OCI-LY3 (cell line): ENCODE measurements around the gene RBM4B.

Experiments used
- H2AFZ ChIP-seq: fragments of 200-600, 300-600 bp; shearing (Covaris generic); 2 replicates; pipeline ENCODE4 v1.6.0; 2014; ENCODE audit warnings: antibody characterized with exemption, low read depth, low read length
- H3K27ac ChIP-seq: fragments of 200-600, 300-600 bp; sonication (generic); 2 replicates; pipeline ENCODE4 v1.5.1; 2014; ENCODE audit warnings: mild to moderate bottlenecking, low read length, moderate library complexity, mixed read lengths
- H3K27me3 ChIP-seq: fragments of 200-600, 300-600 bp; sonication (generic); 2 replicates; pipeline ENCODE4 v1.6.1; 2014; ENCODE audit warnings: low read depth, low read length, mixed read lengths
- H3K36me3 ChIP-seq: fragments of 200-600, 300-600 bp; sonication (generic); replicated peaks from 2 replicates; pipeline ENCODE3; 2014; ENCODE audit warnings: low read depth, low read length, mixed read lengths
- H3K4me1 ChIP-seq: fragments of 300-600, 200-600 bp; sonication (generic); 2 replicates; pipeline ENCODE4 v1.6.1; 2014; ENCODE audit warnings: low read length, mixed read lengths
- H3K4me2 ChIP-seq: fragments of 200-600, 300-600 bp; sonication (generic); 2 replicates; pipeline ENCODE4 v1.6.1; 2014; ENCODE audit warnings: low read length, mixed read lengths
- H3K4me3 ChIP-seq: fragments of 300-600, 200-600 bp; sonication (generic); 2 replicates; pipeline ENCODE4 v1.5.1; 2014; ENCODE audit warnings: antibody characterized with exemption, mild to moderate bottlenecking, low read length, moderate library complexity
- H3K79me2 ChIP-seq: fragments of 300-600, 200-600 bp; shearing (Covaris generic); 2 replicates; pipeline ENCODE4 v1.6.1; 2014; ENCODE audit warnings: mild to moderate bottlenecking, low read length, mixed read lengths
- H3K9ac ChIP-seq: fragments of 300-600, 200-600 bp; shearing (Covaris generic); 2 replicates; pipeline ENCODE4 v1.6.0; 2014; ENCODE audit warnings: mild to moderate bottlenecking, low read length, moderate library complexity
- H3K9me3 ChIP-seq: fragments of 200-600, 300-600 bp; shearing (Covaris generic); 2 replicates; pipeline ENCODE4 v1.6.1; 2014; ENCODE audit warnings: low read length, mixed read lengths; ENCODE audit not compliant: insufficient read depth
- H4K20me1 ChIP-seq: fragments of 200-600, 300-600 bp; sonication (generic); 2 replicates; pipeline ENCODE4 v1.6.1; 2016; ENCODE audit warnings: low read length, mixed read lengths; ENCODE audit not compliant: insufficient read depth
- EZH2phosphoT487 ChIP-seq: fragments of 200-600 bp; shearing (Covaris generic); IDR thresholded peaks from 2 replicates; pipeline ENCODE4 v1.6.1; 2018; ENCODE audit warnings: antibody characterized with exemption, mixed run types, low read depth
- TF ChIP-seq, protein P1 (sequence below): fragments of 200-600, 300-600 bp; sonication (generic); IDR thresholded peaks from 2 replicates; pipeline ENCODE4 v1.5.1; 2014; ENCODE audit warnings: antibody characterized with exemption, low read length, low read depth

RBM4B gene

DNA sequence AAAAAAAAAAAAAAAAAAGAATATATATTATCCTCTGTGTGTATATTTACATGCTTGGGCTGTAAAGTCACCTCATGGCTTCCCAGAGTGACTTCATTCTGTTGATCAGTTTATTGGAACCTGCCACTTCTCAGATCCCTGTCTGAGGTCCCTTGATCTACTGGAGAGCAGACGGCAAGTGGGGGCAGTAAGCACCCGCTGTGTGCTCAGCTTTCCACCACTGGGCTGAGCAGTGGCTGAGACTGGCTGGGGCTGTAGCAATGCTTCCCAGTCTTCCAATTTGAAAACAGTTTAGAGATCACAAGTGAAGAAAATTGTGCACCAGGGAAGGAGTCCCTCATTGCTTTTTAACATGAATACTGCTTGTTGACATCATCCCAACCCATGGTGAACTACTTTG, 6.9 kb upstream of the RBM4B start:
- no peaks in the 10 kb centered on the region for H3K4me1 ChIP-seq
- H3K27ac ChIP-seq, result no peak overlapping the region
- H3K4me2 ChIP-seq, result no peak overlapping the region
- H3K9ac ChIP-seq, result no peak overlapping the region
- no peak overlapping the region for H2AFZ ChIP-seq
- no peaks in the 10 kb centered on the region for H3K27me3 ChIP-seq
- H3K4me3 ChIP-seq, result no peak overlapping the region
- H4K20me1 ChIP-seq, result no peaks in the 10 kb centered on the region
- TF ChIP-seq, protein P1, sequence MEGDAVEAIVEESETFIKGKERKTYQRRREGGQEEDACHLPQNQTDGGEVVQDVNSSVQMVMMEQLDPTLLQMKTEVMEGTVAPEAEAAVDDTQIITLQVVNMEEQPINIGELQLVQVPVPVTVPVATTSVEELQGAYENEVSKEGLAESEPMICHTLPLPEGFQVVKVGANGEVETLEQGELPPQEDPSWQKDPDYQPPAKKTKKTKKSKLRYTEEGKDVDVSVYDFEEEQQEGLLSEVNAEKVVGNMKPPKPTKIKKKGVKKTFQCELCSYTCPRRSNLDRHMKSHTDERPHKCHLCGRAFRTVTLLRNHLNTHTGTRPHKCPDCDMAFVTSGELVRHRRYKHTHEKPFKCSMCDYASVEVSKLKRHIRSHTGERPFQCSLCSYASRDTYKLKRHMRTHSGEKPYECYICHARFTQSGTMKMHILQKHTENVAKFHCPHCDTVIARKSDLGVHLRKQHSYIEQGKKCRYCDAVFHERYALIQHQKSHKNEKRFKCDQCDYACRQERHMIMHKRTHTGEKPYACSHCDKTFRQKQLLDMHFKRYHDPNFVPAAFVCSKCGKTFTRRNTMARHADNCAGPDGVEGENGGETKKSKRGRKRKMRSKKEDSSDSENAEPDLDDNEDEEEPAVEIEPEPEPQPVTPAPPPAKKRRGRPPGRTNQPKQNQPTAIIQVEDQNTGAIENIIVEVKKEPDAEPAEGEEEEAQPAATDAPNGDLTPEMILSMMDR, result no peak
- TF ChIP-seq EZH2phosphoT487, result no peak
- H3K9me3 ChIP-seq, result no peaks in the 10 kb centered on the region
- no peaks in the 10 kb centered on the region for H3K79me2 ChIP-seq
- H3K36me3 ChIP-seq, result peaks cover 22% of the 10 kb centered on the region

DNA sequence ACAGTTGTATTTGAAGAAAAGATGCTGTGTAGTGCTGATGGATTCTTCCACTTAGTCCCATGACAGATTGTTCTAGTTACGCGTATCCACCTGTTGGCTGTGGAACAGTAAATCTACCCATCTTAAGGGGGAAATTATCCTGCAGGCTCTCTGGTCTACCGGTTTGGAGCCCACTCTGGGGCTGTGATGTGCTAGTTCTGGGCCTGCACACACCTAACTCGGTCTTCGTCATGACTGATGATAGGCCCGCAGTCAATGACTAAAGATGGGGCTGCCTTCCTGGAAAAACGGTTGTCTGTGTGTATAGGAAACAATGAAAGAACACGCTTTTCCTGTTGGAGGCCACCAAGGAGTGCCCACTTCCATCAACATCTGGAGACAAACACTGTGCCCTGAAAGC, 6.2 kb upstream of the RBM4B start:
- H3K9me3 ChIP-seq, result no peaks in the 10 kb centered on the region
- H3K4me2 ChIP-seq, result no peak overlapping the region
- H3K27ac ChIP-seq, result no peak overlapping the region
- H3K36me3 ChIP-seq, result peaks cover 22% of the 10 kb centered on the region
- no peaks in the 10 kb centered on the region for H4K20me1 ChIP-seq
- H3K27me3 ChIP-seq, result no peaks in the 10 kb centered on the region
- TF ChIP-seq EZH2phosphoT487, result no peak
- TF ChIP-seq, protein P1, result no peak
- H3K79me2 ChIP-seq, result no peaks in the 10 kb centered on the region
- H3K4me1 ChIP-seq, result peaks cover 1% of the 10 kb centered on the region; the same call in 1 of the 2 replicates
- H2AFZ ChIP-seq, result no peak overlapping the region
- no peak overlapping the region for H3K4me3 ChIP-seq
- no peak overlapping the region for H3K9ac ChIP-seq

DNA sequence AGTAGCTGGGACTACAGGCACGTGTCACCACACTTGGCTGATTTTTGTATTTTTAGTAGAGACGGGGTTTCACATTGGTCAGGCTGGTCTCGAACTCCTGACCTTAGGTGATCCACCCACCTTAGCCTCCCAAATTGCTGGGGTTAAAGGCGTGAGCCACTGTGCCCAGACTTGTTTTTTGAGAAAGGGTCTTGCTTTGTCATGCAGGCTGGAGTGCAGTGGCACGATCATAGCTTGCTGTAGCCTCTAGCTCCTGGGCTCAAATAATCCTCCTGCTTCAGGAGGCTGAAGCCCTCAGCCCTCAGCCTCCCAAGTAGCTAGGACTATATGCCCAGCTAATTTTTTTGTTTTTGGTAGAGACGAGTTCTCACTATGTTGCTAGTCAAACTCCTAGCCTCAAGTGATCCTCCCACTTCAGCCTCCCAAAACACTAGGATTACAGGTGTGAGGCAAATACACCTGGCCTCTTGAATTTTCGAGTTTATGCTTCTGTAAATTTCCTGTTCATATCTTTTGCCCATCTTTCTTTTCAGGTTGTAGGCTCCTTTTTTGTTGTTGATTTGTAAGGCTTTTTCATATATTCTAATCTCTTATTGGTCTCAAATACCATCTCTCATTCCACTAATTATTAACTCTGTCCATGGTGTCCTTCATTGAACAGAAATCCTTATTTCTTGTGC, 3.4 kb upstream of the RBM4B start:
- TF ChIP-seq, protein P1, result no peak
- no peak for TF ChIP-seq EZH2phosphoT487
- Histone ChIP-seq H3K27me3 (no peaks in the 10 kb centered on the region), H3K4me2 (no peak overlapping the region)

DNA sequence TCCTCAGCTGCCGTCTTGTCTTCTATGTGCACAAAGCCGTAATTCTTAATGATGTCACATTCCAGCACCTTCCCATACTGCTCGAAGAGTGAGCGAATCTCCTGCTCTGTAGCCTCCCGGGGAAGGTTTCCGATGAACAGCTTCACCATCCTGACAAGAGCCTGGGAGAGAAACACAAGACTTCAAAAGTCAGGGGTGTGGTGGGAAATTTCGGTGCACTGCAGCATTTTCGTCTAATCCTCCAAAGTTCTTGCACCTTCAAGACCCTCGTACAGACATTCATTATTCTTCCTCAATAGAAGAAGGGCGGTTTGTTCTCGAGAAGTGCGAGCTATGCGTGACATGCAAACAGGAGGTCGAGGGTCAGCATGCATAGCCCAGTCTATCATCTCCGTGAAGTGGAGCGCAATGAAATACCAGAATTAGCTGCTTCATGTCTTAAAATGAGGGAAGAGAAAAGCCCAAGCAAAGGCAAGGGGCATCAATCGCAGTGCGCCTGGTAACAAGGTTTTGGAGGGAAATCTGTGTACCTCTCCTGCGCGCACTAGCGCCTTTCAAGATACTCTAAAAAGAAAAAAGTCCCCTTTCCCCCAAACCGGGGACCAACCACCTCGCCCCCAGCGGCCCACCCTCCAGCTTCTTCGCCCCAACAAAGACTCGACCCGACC, 622 bp downstream of the RBM4B start:
- peak overlapping the region; percentile 85 for H3K27ac ChIP-seq
- peaks cover 46% of the 10 kb centered on the region for H3K79me2 ChIP-seq
- H3K27me3 ChIP-seq, result no peaks in the 10 kb centered on the region
- H4K20me1 ChIP-seq, result peaks cover 7% of the 10 kb centered on the region; the same call in 1 of the 2 replicates
- peak overlapping the region; percentile 76 for H3K9ac ChIP-seq
- peaks cover 17% of the 10 kb centered on the region for H3K36me3 ChIP-seq
- H3K4me3 ChIP-seq, result peak overlapping the region; percentile 78
- TF ChIP-seq, protein P1, result no peak
- TF ChIP-seq EZH2phosphoT487, result no peak
- H3K9me3 ChIP-seq, result no peaks in the 10 kb centered on the region
- H3K4me1 ChIP-seq, result peaks cover 24% of the 10 kb centered on the region
- peak overlapping the region; percentile 52; the same call in 1 of the 2 replicates for H2AFZ ChIP-seq
- H3K4me2 ChIP-seq, result peak overlapping the region; percentile 82

More for the DNA sequence above, 3.4 kb upstream of the RBM4B start:
- Histone ChIP-seq H3K36me3 (peaks cover 11% of the 10 kb centered on the region), H3K4me1 (peaks cover 13% of the 10 kb centered on the region), H3K79me2 (peaks cover 12% of the 10 kb centered on the region), H3K9me3 (no peaks in the 10 kb centered on the region), H3K9ac (no peak overlapping the region), H4K20me1 (peaks cover 2% of the 10 kb centered on the region; the same call in 1 of the 2 replicates), H3K27ac (no peak overlapping the region), H3K4me3 (no peak overlapping the region), H2AFZ (no peak overlapping the region)
